PC-9 (cell line): ENCODE data around the gene NPHP1. TPM values are rescaled to one million over a fixed set of nuclear protein-coding genes. Genes with fewer than 3 reads are reported as not detected.

Source experiments
- BruUV-seq: library from RNA; stranded (reverse); fragments of 400-500 nt; replicated peaks from 2 replicates; lab custom pipeline; 2021; lab: Mats Ljungman, UMichigan
- CTCF ChIA-PET: fragments of 300-600 bp; sonication (Branson Sonifier 250); formaldehyde crosslinking; loops from one replicate; lab custom pipeline; 2022; ENCODE audit warnings: antibody characterized with exemption; lab: Charles Lee
- POLR2A ChIA-PET: fragments of 300-600 bp; sonication (Branson Sonifier 250); formaldehyde crosslinking; loops from one replicate; lab custom pipeline; 2022; ENCODE audit warnings: antibody characterized with exemption; ENCODE audit not compliant: unreplicated experiment; lab: Charles Lee
- DNase-seq, 2 experiments: peaks; one replicate each; pipeline versions ENCODE4 v3.0.0 to v3.0.0-alpha.2; 2015 to 2022; ENCODE audit warnings: mixed read lengths in 1 of 2
- H2AFZ ChIP-seq: fragments of 200-600 bp; sonication (generic); 2 replicates; pipeline ENCODE4 v1.8.1; 2017; ENCODE audit warnings: antibody characterized with exemption
- H3F3A ChIP-seq: fragments of 200-600 bp; sonication (generic); 2 replicates; pipeline ENCODE4 v1.8.1; 2017; ENCODE audit warnings: antibody characterized with exemption, mild to moderate bottlenecking, low read depth; ENCODE audit not compliant: insufficient read depth
- H3K27ac ChIP-seq: fragments of 200-600 bp; sonication (generic); 2 replicates; pipeline ENCODE4 v1.6.1; 2016; ENCODE audit warnings: mixed run types
- H3K27me3 ChIP-seq: fragments of 200-600 bp; sonication (generic); 2 replicates; pipeline ENCODE4 v1.6.1; 2016; ENCODE audit warnings: low read depth, mixed run types; ENCODE audit not compliant: insufficient read depth
- H3K36me3 ChIP-seq: fragments of 200-600 bp; sonication (generic); 2 replicates; pipeline ENCODE4 v1.6.1; 2016; ENCODE audit warnings: low read depth, mixed run types
- H3K4me1 ChIP-seq: fragments of 200-600 bp; sonication (generic); replicated peaks from 2 replicates; pipeline ENCODE4 v1.6.1; 2016; ENCODE audit warnings: mixed run types; ENCODE audit not compliant: insufficient read depth
- H3K4me2 ChIP-seq: fragments of 200-600 bp; sonication (generic); 2 replicates; pipeline ENCODE4 v1.6.1; 2017; ENCODE audit warnings: mixed run types
- H3K4me3 ChIP-seq: fragments of 200-600 bp; sonication (generic); 2 replicates; pipeline ENCODE4 v1.6.1; 2016; ENCODE audit warnings: mixed run types
- H3K79me2 ChIP-seq: fragments of 200-600 bp; sonication (generic); 2 replicates; pipeline ENCODE4 v1.6.1; 2017; ENCODE audit warnings: low read depth, mixed run types
- H3K9me2 ChIP-seq: fragments of 200-600 bp; sonication (generic); 2 replicates; pipeline ENCODE4 v1.8.1; 2017; ENCODE audit warnings: mild to moderate bottlenecking; ENCODE audit not compliant: insufficient read depth
- H3K9me3 ChIP-seq: fragments of 200-600 bp; sonication (generic); 2 replicates; pipeline ENCODE4 v1.8.1; 2016; ENCODE audit warnings: low read depth; ENCODE audit not compliant: insufficient read depth
- H4K20me1 ChIP-seq: fragments of 200-600 bp; sonication (generic); 2 replicates; pipeline ENCODE4 v1.8.1; 2017; ENCODE audit not compliant: insufficient read depth
- EZH2 ChIP-seq: fragments of 200-600 bp; sonication (generic); IDR thresholded peaks from 2 replicates; pipeline ENCODE4 v1.8.0; 2017; ENCODE audit warnings: antibody characterized with exemption, low read depth
- intact Hi-C: fragments of 100-400 bp; cut with micrococcal nuclease; formaldehyde crosslinking; loops from one replicate; pipeline ENCODE4 v1.10.0; 2022; ENCODE audit not compliant: unreplicated experiment
- total RNA-seq: library from RNA; stranded (reverse); gene quantifications from 2 replicates; pipeline ENCODE4 v1.2.3, GENCODE V29; 2021
- TF ChIP-seq, protein P1 (sequence below): fragments of 200-600 bp; sonication (generic); conservative IDR thresholded peaks from 2 replicates; pipeline ENCODE4 v1.6.1; 2017; ENCODE audit warnings: mixed run types, antibody characterized with exemption, mild to moderate bottlenecking, moderate library complexity

NPHP1 gene
- total RNA-seq, 1 experiment from 2014 or later, result 13.7 TPM

GRCh38 chr2:110153416-110153815 lies 51.4 kb downstream of the NPHP1 start:
- Histone ChIP-seq H3F3A (peaks cover 27% of the 10 kb centered on the region), H3K27ac (no peak overlapping the region), H3K27me3 (no peaks in the 10 kb centered on the region), H3K79me2 (no peaks in the 10 kb centered on the region), H4K20me1 (no peaks in the 10 kb centered on the region), H3K4me2 (no peak overlapping the region), H3K4me3 (no peak overlapping the region), H2AFZ (no peak overlapping the region), H3K9me3 (peaks cover 15% of the 10 kb centered on the region), H3K9me2 (no peaks in the 10 kb centered on the region), H3K36me3 (no peaks in the 10 kb centered on the region), H3K4me1 (peaks cover 32% of the 10 kb centered on the region)
- POLR2A ChIA-PET, result no interaction called here
- no peak for TF ChIP-seq EZH2
- TF ChIP-seq, protein P1, sequence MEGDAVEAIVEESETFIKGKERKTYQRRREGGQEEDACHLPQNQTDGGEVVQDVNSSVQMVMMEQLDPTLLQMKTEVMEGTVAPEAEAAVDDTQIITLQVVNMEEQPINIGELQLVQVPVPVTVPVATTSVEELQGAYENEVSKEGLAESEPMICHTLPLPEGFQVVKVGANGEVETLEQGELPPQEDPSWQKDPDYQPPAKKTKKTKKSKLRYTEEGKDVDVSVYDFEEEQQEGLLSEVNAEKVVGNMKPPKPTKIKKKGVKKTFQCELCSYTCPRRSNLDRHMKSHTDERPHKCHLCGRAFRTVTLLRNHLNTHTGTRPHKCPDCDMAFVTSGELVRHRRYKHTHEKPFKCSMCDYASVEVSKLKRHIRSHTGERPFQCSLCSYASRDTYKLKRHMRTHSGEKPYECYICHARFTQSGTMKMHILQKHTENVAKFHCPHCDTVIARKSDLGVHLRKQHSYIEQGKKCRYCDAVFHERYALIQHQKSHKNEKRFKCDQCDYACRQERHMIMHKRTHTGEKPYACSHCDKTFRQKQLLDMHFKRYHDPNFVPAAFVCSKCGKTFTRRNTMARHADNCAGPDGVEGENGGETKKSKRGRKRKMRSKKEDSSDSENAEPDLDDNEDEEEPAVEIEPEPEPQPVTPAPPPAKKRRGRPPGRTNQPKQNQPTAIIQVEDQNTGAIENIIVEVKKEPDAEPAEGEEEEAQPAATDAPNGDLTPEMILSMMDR, result no peak
- intact Hi-C loops, result no loop called here
- no TSS peak for BruUV-seq
- CTCF ChIA-PET, result no interaction called here
- no peak for DNase-seq

DNA sequence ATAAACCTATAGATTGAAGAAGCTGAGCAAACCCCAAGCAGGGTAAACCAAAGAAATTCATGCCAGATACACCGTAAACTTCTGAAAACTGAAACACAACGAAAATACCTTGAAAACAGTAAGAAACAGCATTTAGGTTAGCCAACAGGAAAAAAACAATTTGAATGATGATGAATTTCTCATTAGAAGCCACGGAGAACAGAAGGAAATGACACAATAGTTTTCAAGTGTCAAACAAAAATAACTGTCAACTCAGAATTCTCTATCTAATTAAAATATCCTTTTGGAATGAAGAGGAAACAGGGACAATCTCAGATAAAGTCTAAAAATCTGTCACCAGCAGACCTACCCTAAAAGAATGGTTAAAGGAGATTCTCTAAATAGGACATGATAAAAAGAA lies 51.9 kb downstream of the NPHP1 start:
- intact Hi-C loops, result no loop called here
- peaks cover 15% of the 10 kb centered on the region for H3K9me3 ChIP-seq
- TF ChIP-seq, protein P1, result no peak
- no peak for TF ChIP-seq EZH2
- no peaks in the 10 kb centered on the region for H4K20me1 ChIP-seq
- ChIA-PET POLR2A (no interaction called here), CTCF (no interaction called here)
- no peaks in the 10 kb centered on the region for H3K36me3 ChIP-seq
- no peak overlapping the region for H3K27ac ChIP-seq
- no peaks in the 10 kb centered on the region for H3K27me3 ChIP-seq
- H3K4me3 ChIP-seq, result no peak overlapping the region
- peaks cover 28% of the 10 kb centered on the region for H3F3A ChIP-seq
- no peak overlapping the region for H3K4me2 ChIP-seq
- no peaks in the 10 kb centered on the region for H3K9me2 ChIP-seq
- no peak for DNase-seq
- no peaks in the 10 kb centered on the region for H3K79me2 ChIP-seq
- H2AFZ ChIP-seq, result no peak overlapping the region
- no TSS peak for BruUV-seq
- H3K4me1 ChIP-seq, result peaks cover 34% of the 10 kb centered on the region

- Histone ChIP-seq H3K36me3 (no peaks in the 10 kb centered on the region), H3F3A (peaks cover 22% of the 10 kb centered on the region), H4K20me1 (no peaks in the 10 kb centered on the region), H3K9me2 (no peaks in the 10 kb centered on the region), H3K4me2 (peak overlapping the region; percentile 71), H2AFZ (peak overlapping the region; percentile 63), H3K4me1 (peaks cover 24% of the 10 kb centered on the region), H3K4me3 (peak overlapping the region; percentile 14; the same call in 1 of the 2 replicates), H3K27me3 (no peaks in the 10 kb centered on the region), H3K27ac (peak overlapping the region; percentile 95), H3K9me3 (peaks cover 9% of the 10 kb centered on the region), H3K79me2 (no peaks in the 10 kb centered on the region)
- TF ChIP-seq EZH2, result no peak
- TF ChIP-seq, protein P1, result no peak
- POLR2A ChIA-PET, result no interaction called here
- intact Hi-C loops, result loop anchor here (1.0 to 2.0 kb wide), 2 partner anchors 35 to 48 kb away; partner anchors contain the start of gene MALL
- CTCF ChIA-PET, result interaction anchor here (0.6 kb wide), 1 partner anchor 459 kb away, joined by 12 read pairs; no protein-coding TSS in a partner anchor
- TSS peak; percentile 89 for BruUV-seq
- peak; percentile 34 to 92 for DNase-seq
These were observed 55.2 kb downstream of the NPHP1 start for GRCh38 chr2:110149330-110150220.
